ENCODE measurements around the gene TSKU.

Gene TSKU

GRCh38 chr11:76759092-76759491 lies 24.1 kb upstream of the TSKU start:
- H3K4ac ChIP-seq (ENCODE audit: low read length) = no peak overlapping the region
- H3K27me3 ChIP-seq (ENCODE audit: control insufficient read depth in 3 of 3, insufficient read depth in 3 of 3, low read depth in 1 of 3, low read length in 3 of 3) = peaks cover 0 to 32% (median 24%) of the 10 kb centered on the region in 3 experiments
- no peak overlapping the region for H2AFZ ChIP-seq (ENCODE audit: low read length)
- no peak for DNase-seq (ENCODE audit: low spot score)
- no peak overlapping the region for H4K91ac ChIP-seq (ENCODE audit: low read depth, low read length, poor library complexity)
- no peak overlapping the region for H3K4me2 ChIP-seq (ENCODE audit: insufficient read depth, low read length, poor library complexity, severe bottlenecking)
- no peaks in the 10 kb centered on the region for H3K9me3 ChIP-seq (replicated peaks in 1 of 2; ENCODE audit: control insufficient read depth in 2 of 2, insufficient read depth in 1 of 2, low read depth in 1 of 2, low read length in 2 of 2)
- H3K36me3 ChIP-seq (replicated peaks in 1 of 2; ENCODE audit: control insufficient read depth in 2 of 2, insufficient read depth in 2 of 2, low read length in 2 of 2) = no peaks in the 10 kb centered on the region
- H3K23ac ChIP-seq (ENCODE audit: low read depth, low read length, poor library complexity) = no peak overlapping the region
- no peak overlapping the region for H2BK5ac ChIP-seq (ENCODE audit: low read length)
- H3K4me1 ChIP-seq (ENCODE audit: control insufficient read depth in 2 of 2, insufficient read depth in 1 of 2, low read depth in 1 of 2, low read length in 2 of 2) = peaks cover 0 to 4% of the 10 kb centered on the region in 2 donors
- no peak overlapping the region for H2AK5ac ChIP-seq (ENCODE audit: low read depth, low read length)
- no peak overlapping the region for H3K14ac ChIP-seq (ENCODE audit: low read length)
- H3K27ac ChIP-seq (replicated peaks; ENCODE audit: low read length) = no peak overlapping the region
- H2BK12ac ChIP-seq (ENCODE audit: low read length) = no peak overlapping the region
- no peaks in the 10 kb centered on the region for H3K79me1 ChIP-seq (ENCODE audit: low read depth, low read length)
- no peak overlapping the region for H2BK15ac ChIP-seq (ENCODE audit: low read length)
- no peak overlapping the region for H3K18ac ChIP-seq (ENCODE audit: low read length)
- H2BK120ac ChIP-seq (ENCODE audit: low read depth, low read length) = no peak overlapping the region
- H4K8ac ChIP-seq (ENCODE audit: low read depth, low read length) = no peak overlapping the region
- H3K9ac ChIP-seq (ENCODE audit: low read depth, low read length, poor library complexity) = no peak overlapping the region
- H3K4me3 ChIP-seq (ENCODE audit: low read length in 2 of 2) = no peak overlapping the region

GRCh38 chr11:76759517-76759916 lies 23.6 kb upstream of the TSKU start:
- Histone ChIP-seq H3K23ac (ENCODE audit: low read depth, low read length, poor library complexity) (no peak overlapping the region), H3K4ac (ENCODE audit: low read length) (no peak overlapping the region), H3K9me3 (replicated peaks in 1 of 2; ENCODE audit: control insufficient read depth in 2 of 2, insufficient read depth in 1 of 2, low read depth in 1 of 2, low read length in 2 of 2) (no peaks in the 10 kb centered on the region), H3K79me1 (ENCODE audit: low read depth, low read length) (no peaks in the 10 kb centered on the region), H3K27me3 (ENCODE audit: control insufficient read depth in 3 of 3, insufficient read depth in 3 of 3, low read depth in 1 of 3, low read length in 3 of 3) (peaks cover 0 to 32% (median 24%) of the 10 kb centered on the region in 3 experiments), H2BK120ac (ENCODE audit: low read depth, low read length) (no peak overlapping the region), H3K9ac (ENCODE audit: low read depth, low read length, poor library complexity) (no peak overlapping the region), H4K91ac (ENCODE audit: low read depth, low read length, poor library complexity) (no peak overlapping the region), H2AFZ (ENCODE audit: low read length) (no peak overlapping the region), H2BK5ac (ENCODE audit: low read length) (no peak overlapping the region), H2BK15ac (ENCODE audit: low read length) (no peak overlapping the region), H2AK5ac (ENCODE audit: low read depth, low read length) (no peak overlapping the region), H3K18ac (ENCODE audit: low read length) (no peak overlapping the region), H3K4me1 (ENCODE audit: control insufficient read depth in 2 of 2, insufficient read depth in 1 of 2, low read depth in 1 of 2, low read length in 2 of 2) (peaks cover 0 to 4% of the 10 kb centered on the region in 2 donors), H3K27ac (replicated peaks; ENCODE audit: low read length) (no peak overlapping the region), H3K4me3 (ENCODE audit: low read length in 2 of 2) (no peak overlapping the region), H3K14ac (ENCODE audit: low read length) (no peak overlapping the region), H3K36me3 (replicated peaks in 1 of 2; ENCODE audit: control insufficient read depth in 2 of 2, insufficient read depth in 2 of 2, low read length in 2 of 2) (no peaks in the 10 kb centered on the region), H2BK12ac (ENCODE audit: low read length) (no peak overlapping the region), H3K4me2 (ENCODE audit: insufficient read depth, low read length, poor library complexity, severe bottlenecking) (no peak overlapping the region), H4K8ac (ENCODE audit: low read depth, low read length) (no peak overlapping the region)
- WGBS, 2 donors (ENCODE audit: extremely low coverage in 2 of 2, insufficient read length in 2 of 2, insufficient replicate concordance in 1 of 2) = no CpG with 5 or more reads among the region's 2 CpGs
- DNase-seq (ENCODE audit: low spot score) = no peak

- Histone ChIP-seq H3K4me2 (ENCODE audit: insufficient read depth, low read length, poor library complexity, severe bottlenecking) (no peak overlapping the region), H3K9ac (ENCODE audit: low read depth, low read length, poor library complexity) (no peak overlapping the region), H3K9me3 (replicated peaks in 1 of 2; ENCODE audit: control insufficient read depth in 2 of 2, insufficient read depth in 1 of 2, low read depth in 1 of 2, low read length in 2 of 2) (no peaks in the 10 kb centered on the region), H2BK5ac (ENCODE audit: low read length) (no peak overlapping the region), H3K27ac (replicated peaks; ENCODE audit: low read length) (no peak overlapping the region), H4K91ac (ENCODE audit: low read depth, low read length, poor library complexity) (no peak overlapping the region), H3K36me3 (replicated peaks in 1 of 2; ENCODE audit: control insufficient read depth in 2 of 2, insufficient read depth in 2 of 2, low read length in 2 of 2) (no peaks in the 10 kb centered on the region), H3K18ac (ENCODE audit: low read length) (no peak overlapping the region), H3K4me1 (ENCODE audit: control insufficient read depth in 2 of 2, insufficient read depth in 1 of 2, low read depth in 1 of 2, low read length in 2 of 2) (peaks cover 0 to 4% of the 10 kb centered on the region in 2 donors), H3K79me1 (ENCODE audit: low read depth, low read length) (no peaks in the 10 kb centered on the region), H3K4ac (ENCODE audit: low read length) (no peak overlapping the region), H2AFZ (ENCODE audit: low read length) (no peak overlapping the region), H2BK15ac (ENCODE audit: low read length) (no peak overlapping the region), H3K14ac (ENCODE audit: low read length) (no peak overlapping the region), H4K8ac (ENCODE audit: low read depth, low read length) (no peak overlapping the region), H3K27me3 (ENCODE audit: control insufficient read depth in 3 of 3, insufficient read depth in 3 of 3, low read depth in 1 of 3, low read length in 3 of 3) (peaks cover 0 to 32% (median 24%) of the 10 kb centered on the region in 3 experiments), H3K23ac (ENCODE audit: low read depth, low read length, poor library complexity) (no peak overlapping the region), H2BK120ac (ENCODE audit: low read depth, low read length) (no peak overlapping the region), H2BK12ac (ENCODE audit: low read length) (no peak overlapping the region), H3K4me3 (ENCODE audit: low read length in 2 of 2) (no peak overlapping the region), H2AK5ac (ENCODE audit: low read depth, low read length) (no peak overlapping the region)
- DNase-seq (ENCODE audit: low spot score) = no peak
- WGBS, 2 donors (ENCODE audit: extremely low coverage in 2 of 2, insufficient read length in 2 of 2, insufficient replicate concordance in 1 of 2) = no CpG with 5 or more reads among the region's 4 CpGs
Measured at GRCh38 chr11:76760236-76760635, 22.9 kb upstream of the TSKU start.

GRCh38 chr11:76761718-76762355 lies 21.3 kb upstream of the TSKU start:
- Histone ChIP-seq H3K36me3 (replicated peaks in 1 of 2; ENCODE audit: control insufficient read depth in 2 of 2, insufficient read depth in 2 of 2, low read length in 2 of 2) (no peaks in the 10 kb centered on the region), H3K79me1 (ENCODE audit: low read depth, low read length) (no peaks in the 10 kb centered on the region), H3K14ac (ENCODE audit: low read length) (no peak overlapping the region), H3K4ac (ENCODE audit: low read length) (no peak overlapping the region), H3K27ac (replicated peaks; ENCODE audit: low read length) (no peak overlapping the region), H3K27me3 (ENCODE audit: control insufficient read depth in 3 of 3, insufficient read depth in 3 of 3, low read depth in 1 of 3, low read length in 3 of 3) (peaks cover 0 to 28% (median 21%) of the 10 kb centered on the region in 3 experiments), H2BK15ac (ENCODE audit: low read length) (no peak overlapping the region), H2BK120ac (ENCODE audit: low read depth, low read length) (no peak overlapping the region), H2AFZ (ENCODE audit: low read length) (no peak overlapping the region), H2AK5ac (ENCODE audit: low read depth, low read length) (no peak overlapping the region), H3K4me2 (ENCODE audit: insufficient read depth, low read length, poor library complexity, severe bottlenecking) (no peak overlapping the region), H3K23ac (ENCODE audit: low read depth, low read length, poor library complexity) (no peak overlapping the region), H3K4me3 (ENCODE audit: low read length in 2 of 2) (no peak overlapping the region), H3K9ac (ENCODE audit: low read depth, low read length, poor library complexity) (no peak overlapping the region), H3K18ac (ENCODE audit: low read length) (no peak overlapping the region), H2BK5ac (ENCODE audit: low read length) (no peak overlapping the region), H3K4me1 (ENCODE audit: control insufficient read depth in 2 of 2, insufficient read depth in 1 of 2, low read depth in 1 of 2, low read length in 2 of 2) (peaks cover 0 to 4% of the 10 kb centered on the region in 2 donors), H2BK12ac (ENCODE audit: low read length) (no peak overlapping the region), H4K8ac (ENCODE audit: low read depth, low read length) (no peak overlapping the region), H4K91ac (ENCODE audit: low read depth, low read length, poor library complexity) (no peak overlapping the region), H3K9me3 (replicated peaks in 1 of 2; ENCODE audit: control insufficient read depth in 2 of 2, insufficient read depth in 1 of 2, low read depth in 1 of 2, low read length in 2 of 2) (no peaks in the 10 kb centered on the region)
- no peak for DNase-seq (ENCODE audit: low spot score)
- WGBS, 2 donors (ENCODE audit: extremely low coverage in 2 of 2, insufficient read length in 2 of 2, insufficient replicate concordance in 1 of 2) = no CpG with 5 or more reads among the region's 2 CpGs

Data from neuronal stem cell (in vitro differentiated cells).